H9 (cell line): ENCODE results near the gene BCL2L1. TPM values are rescaled to one million over a fixed set of nuclear protein-coding genes. Genes with fewer than 3 reads are reported as not detected.

Experiments
- DNase-seq: peaks from one replicate; pipeline ENCODE4 v3.0.0-alpha.2; 2017
- H2AFZ ChIP-seq: one replicate; pipeline ENCODE4 v1.6.1; 2013; ENCODE audit warnings: mild to moderate bottlenecking, low read length, control low read depth, moderate library complexity
- H2AK5ac ChIP-seq: 2 replicates; pipeline ENCODE4 v1.6.1; 2013; ENCODE audit warnings: low read length, control low read depth, mixed read lengths; ENCODE audit not compliant: insufficient read length
- H2BK120ac ChIP-seq: one replicate; pipeline ENCODE4 v1.6.1; 2013; ENCODE audit warnings: low read depth, mild to moderate bottlenecking, low read length, control low read depth, inconsistent platforms; ENCODE audit not compliant: poor library complexity, severe bottlenecking
- H2BK12ac ChIP-seq: 2 replicates; pipeline ENCODE4 v1.6.1; 2013; ENCODE audit warnings: low read length, control low read depth, mixed read lengths, low read depth; ENCODE audit not compliant: insufficient read length
- H2BK15ac ChIP-seq: 2 replicates; pipeline ENCODE4 v1.6.1; 2013; ENCODE audit warnings: low read depth, low read length, control low read depth
- H2BK20ac ChIP-seq: one replicate; pipeline ENCODE4 v1.6.1; 2013; ENCODE audit warnings: low read depth, mild to moderate bottlenecking, low read length, control low read depth, inconsistent platforms; ENCODE audit not compliant: poor library complexity, severe bottlenecking
- H2BK5ac ChIP-seq: 2 replicates; pipeline ENCODE4 v1.6.1; 2013; ENCODE audit warnings: low read length, control low read depth, mixed read lengths; ENCODE audit not compliant: insufficient read length
- H3K14ac ChIP-seq: 2 replicates; pipeline ENCODE4 v1.6.1; 2013; ENCODE audit warnings: low read length, control low read depth; ENCODE audit not compliant: insufficient read depth
- H3K18ac ChIP-seq: 2 replicates; pipeline ENCODE4 v1.6.1; 2013; ENCODE audit warnings: low read depth, mild to moderate bottlenecking, mixed read lengths, low read length, control low read depth; ENCODE audit not compliant: insufficient read length
- H3K23ac ChIP-seq: 2 replicates; pipeline ENCODE4 v1.6.1; 2013; ENCODE audit warnings: low read length, control low read depth, mixed read lengths, low read depth; ENCODE audit not compliant: insufficient read length
- H3K23me2 ChIP-seq: 2 replicates; pipeline ENCODE4 v1.6.1; 2013; ENCODE audit warnings: low read depth, mild to moderate bottlenecking, mixed read lengths, low read length, control low read depth; ENCODE audit not compliant: insufficient read length, poor library complexity, severe bottlenecking
- H3K27ac ChIP-seq: 2 replicates; pipeline ENCODE4 v1.5.1; 2013; ENCODE audit warnings: low read length, control low read depth, mixed read lengths, low read depth; ENCODE audit not compliant: insufficient read length
- H3K27me3 ChIP-seq: 2 replicates; pipeline ENCODE4 v1.6.1; 2013; ENCODE audit warnings: low read length, control low read depth, inconsistent platforms; ENCODE audit not compliant: insufficient read depth
- H3K4ac ChIP-seq: 2 replicates; pipeline ENCODE4 v1.6.1; 2013; ENCODE audit warnings: low read depth, mild to moderate bottlenecking, control low read depth, inconsistent platforms, low read length, moderate library complexity
- H3K4me1 ChIP-seq: 2 replicates; pipeline ENCODE4 v1.6.1; 2013; ENCODE audit warnings: low read length, control low read depth, inconsistent platforms; ENCODE audit not compliant: insufficient read depth
- H3K4me2 ChIP-seq: 2 replicates; pipeline ENCODE4 v1.6.1; 2013; ENCODE audit warnings: low read length, control low read depth, mixed read lengths; ENCODE audit not compliant: insufficient read length, insufficient read depth
- H3K56ac ChIP-seq: 2 replicates; pipeline ENCODE4 v1.6.1; 2013; ENCODE audit warnings: low read depth, mild to moderate bottlenecking, mixed read lengths, low read length, control low read depth; ENCODE audit not compliant: insufficient read length
- H3K79me1 ChIP-seq: 2 replicates; pipeline ENCODE4 v1.6.1; 2013; ENCODE audit warnings: low read depth, mild to moderate bottlenecking, moderate library complexity, low read length, control low read depth, inconsistent platforms; ENCODE audit not compliant: insufficient read depth, poor library complexity, severe bottlenecking
- H3K79me2 ChIP-seq: 2 replicates; pipeline ENCODE4 v1.6.1; 2013; ENCODE audit warnings: low read length, control low read depth, inconsistent platforms; ENCODE audit not compliant: insufficient read depth
- H3K9ac ChIP-seq: 2 replicates; pipeline ENCODE4 v1.6.1; 2013; ENCODE audit warnings: low read length, control low read depth, mixed read lengths; ENCODE audit not compliant: insufficient read length; ENCODE audit errors: extremely low read depth
- H3K9me3 ChIP-seq: one replicate; pipeline ENCODE4 v1.6.1; 2013; ENCODE audit warnings: low read depth, low read length, inconsistent platforms; ENCODE audit not compliant: control insufficient read depth
- H3T11ph ChIP-seq: one replicate; pipeline ENCODE4 v1.6.1; 2013; ENCODE audit warnings: mild to moderate bottlenecking, low read length, control low read depth, inconsistent platforms
- H4K20me1 ChIP-seq: one replicate; pipeline ENCODE4 v1.6.1; 2013; ENCODE audit not compliant: control insufficient read depth, insufficient read length, insufficient read depth
- H4K5ac ChIP-seq: 2 replicates; pipeline ENCODE4 v1.6.1; 2013; ENCODE audit warnings: low read depth, mild to moderate bottlenecking, mixed read lengths, low read length, control low read depth; ENCODE audit not compliant: insufficient read length
- H4K8ac ChIP-seq: replicated peaks from 2 replicates; pipeline ENCODE4 v1.6.1; 2013; ENCODE audit warnings: low read length, control low read depth, mixed read lengths, low read depth; ENCODE audit not compliant: insufficient read length
- H4K91ac ChIP-seq: 2 replicates; pipeline ENCODE4 v1.6.1; 2013; ENCODE audit warnings: low read depth, mild to moderate bottlenecking, moderate library complexity, mixed read lengths, low read length, control low read depth; ENCODE audit not compliant: insufficient read length
- H3K27ac Mint-ChIP-seq, 3 experiments: 2 replicates in 2 of 3; 3 replicates in 1 of 3; pipeline ENCODE4 v1.8.0; 2020 to 2021; ENCODE audit warnings: mixed read lengths in 3 of 3, mild to moderate bottlenecking in 1 of 3, moderate library complexity in 1 of 3
- H3K27me3 Mint-ChIP-seq: 2 replicates; pipeline ENCODE4 v1.8.0; 2021; ENCODE audit warnings: low read depth, mild to moderate bottlenecking, moderate library complexity, mixed read lengths
- H3K36me3 Mint-ChIP-seq, 3 experiments: 2 replicates in 2 of 3; 3 replicates in 1 of 3; pipeline ENCODE4 v1.8.0; 2020 to 2021; ENCODE audit warnings: low read depth in 3 of 3, mixed read lengths in 3 of 3; ENCODE audit not compliant: insufficient read depth in 1 of 3
- H3K4me1 Mint-ChIP-seq, 2 experiments: 2 replicates each; pipeline ENCODE4 v1.8.0; 2020; ENCODE audit warnings: mixed read lengths in 2 of 2
- H3K4me3 Mint-ChIP-seq, 2 experiments: 2 replicates in 1 of 2; 3 replicates in 1 of 2; pipeline ENCODE4 v1.8.0; 2020 to 2021; ENCODE audit warnings: mild to moderate bottlenecking in 2 of 2, mixed read lengths in 2 of 2, moderate library complexity in 1 of 2
- H3K9me3 Mint-ChIP-seq, 2 experiments: 2 replicates in 1 of 2; 3 replicates in 1 of 2; pipeline ENCODE4 v1.8.0; 2020; ENCODE audit warnings: mild to moderate bottlenecking in 2 of 2, mixed read lengths in 2 of 2, moderate library complexity in 1 of 2
- CTCF ChIP-seq: fragments of 200-600 bp; sonication (generic); conservative IDR thresholded peaks from 3 replicates; pipeline ENCODE4 v1.8.0; 2021; ENCODE audit warnings: antibody characterized with exemption, mild to moderate bottlenecking
- WGBS: extraction: QIAGEN DNeasy Blood & Tissue Kit; methylation state at CpG from one replicate; pipeline ENCODE4 v1.1.7; 2013; ENCODE audit warnings: missing lambda C conversion rate, low lambda C conversion rate, mixed read lengths; ENCODE audit not compliant: insufficient read length; ENCODE audit errors: extremely low coverage; 5-methylcytosine and 5-hydroxymethylcytosine counted together
- total RNA-seq: library from RNA; stranded (reverse); gene quantifications from 2 replicates; pipeline ENCODE4 v1.2.1, GENCODE V29; 2021

The BCL2L1 gene
- total RNA-seq, 1 experiment from 2014 or later = 105 TPM

DNA sequence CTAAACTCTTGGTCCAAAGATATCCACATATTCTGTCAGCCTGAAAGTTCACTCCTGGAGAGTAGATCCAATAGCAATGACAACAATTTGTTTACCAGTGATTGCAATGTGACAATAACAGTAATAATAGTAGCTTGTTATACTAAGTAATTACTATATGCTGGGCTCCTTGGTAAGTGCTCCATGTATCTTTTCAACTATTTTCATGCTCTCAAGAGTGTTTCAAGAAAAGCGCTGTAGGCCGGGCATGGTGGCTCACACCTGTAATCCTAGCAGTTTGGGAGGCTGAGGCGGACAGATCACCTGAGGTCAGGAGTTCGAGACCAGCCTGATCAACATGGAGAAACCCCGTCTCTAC is 15.4 kb downstream of the BCL2L1 start:
- no peaks in the 10 kb centered on the region for H3K9me3 Mint-ChIP-seq
- no peak overlapping the region for H2AK5ac ChIP-seq
- H3K79me1 ChIP-seq = no peaks in the 10 kb centered on the region
- no peaks in the 10 kb centered on the region for H3K27me3 Mint-ChIP-seq
- no peak overlapping the region for H2BK120ac ChIP-seq
- WGBS = no CpG with 5 or more reads among the region's 5 CpGs
- no peak overlapping the region for H3K4me3 Mint-ChIP-seq
- no peaks in the 10 kb centered on the region for H3K23me2 ChIP-seq
- H3K56ac ChIP-seq = no peak overlapping the region
- no peak overlapping the region for H2AFZ ChIP-seq
- no peak overlapping the region for H2BK20ac ChIP-seq
- no peak overlapping the region for H2BK15ac ChIP-seq
- no peaks in the 10 kb centered on the region for H4K20me1 ChIP-seq
- no peak overlapping the region for H3K23ac ChIP-seq
- H3K9ac ChIP-seq = no peak overlapping the region
- H4K8ac ChIP-seq = no peak overlapping the region
- no peak overlapping the region for H3K27ac Mint-ChIP-seq
- no peaks in the 10 kb centered on the region for H3K27me3 ChIP-seq
- H3K9me3 ChIP-seq = no peaks in the 10 kb centered on the region
- H3K4ac ChIP-seq = no peak overlapping the region
- H3K14ac ChIP-seq = no peak overlapping the region
- DNase-seq = no peak
- H3K79me2 ChIP-seq = peaks cover 2% of the 10 kb centered on the region; the same call in 1 of the 2 replicates
- no peak overlapping the region for H3K27ac ChIP-seq
- H2BK5ac ChIP-seq = no peak overlapping the region
- H3K18ac ChIP-seq = no peak overlapping the region
- no peak overlapping the region for H4K91ac ChIP-seq
- no peak overlapping the region for H3K4me2 ChIP-seq
- no peak overlapping the region for H2BK12ac ChIP-seq
- peaks cover 4% of the 10 kb centered on the region for H3K4me1 ChIP-seq
- TF ChIP-seq CTCF = no peak
- H3K4me1 Mint-ChIP-seq = peaks cover 44 to 46% of the 10 kb centered on the region in 2 experiments
- H3K36me3 Mint-ChIP-seq = peaks cover 0 to 46% (median 15%) of the 10 kb centered on the region in 3 experiments; a peak in 6 of 7 replicates
- H4K5ac ChIP-seq = no peak overlapping the region
- H3T11ph ChIP-seq = no peak overlapping the region
